NCI-H1694 treated with DMSO at 0.1 percent for 48 hours (cell line): ENCODE data around the gene LHPP.

Source experiments
- DNase-seq: peaks from one replicate; lab custom pipeline; 2025; lab: John Stamatoyannopoulos, UW

Gene LHPP

DNA sequence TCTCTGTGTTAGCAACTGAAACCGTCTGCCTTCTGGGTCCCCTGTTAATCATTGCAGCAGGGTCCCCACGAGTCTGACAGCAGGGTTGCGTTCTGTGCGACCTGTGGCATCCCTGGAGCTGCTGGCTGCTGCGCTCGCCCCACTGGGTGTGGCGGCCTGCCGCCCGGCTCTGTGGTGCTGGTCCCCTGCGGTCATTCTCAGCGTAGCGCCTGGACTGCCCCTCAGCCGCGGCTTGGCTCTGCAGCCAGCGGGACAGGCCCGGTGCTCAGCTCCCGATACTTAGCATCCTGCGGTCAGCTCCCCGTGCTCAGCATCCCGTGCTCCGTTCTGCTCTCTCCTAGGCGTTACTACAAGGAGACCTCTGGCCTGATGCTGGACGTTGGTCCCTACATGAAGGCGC, 35.0 kb downstream of the LHPP start:
- DNase-seq: no peak

DNA sequence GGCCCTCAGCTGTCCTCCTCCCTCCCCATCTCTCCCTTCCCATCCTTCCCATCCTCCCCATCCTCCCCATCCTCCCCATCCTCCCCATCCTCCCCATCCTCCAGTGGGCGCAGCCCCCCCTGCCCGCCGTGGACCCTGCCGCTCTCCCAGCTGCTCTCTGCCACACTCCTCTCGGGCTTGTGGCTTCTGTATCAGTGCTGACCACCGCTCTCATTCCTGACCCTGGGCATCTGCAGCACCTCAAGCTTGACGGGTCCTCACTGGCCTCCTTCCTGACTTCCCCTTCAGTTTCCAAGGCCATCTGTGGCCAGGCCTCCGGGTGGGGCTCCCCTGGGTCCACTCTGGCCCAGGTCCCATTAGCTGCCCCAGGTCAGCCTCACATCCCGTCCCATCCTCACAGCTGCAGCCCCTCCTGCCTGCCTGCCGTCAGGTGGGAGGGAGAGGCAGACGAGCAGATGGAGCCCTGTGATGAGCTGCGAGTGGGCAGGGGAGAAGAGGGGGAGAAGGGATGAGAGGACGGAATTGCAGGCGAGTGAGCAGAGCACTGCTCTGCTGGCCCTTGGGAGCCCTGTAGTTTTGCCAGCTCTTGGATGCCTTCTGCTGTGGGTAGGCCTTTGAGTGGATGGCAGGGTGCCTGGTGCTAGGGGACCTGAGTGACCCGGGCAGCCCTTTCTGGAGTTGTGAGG, 35.7 kb downstream of the LHPP start:
- DNase-seq: no peak

DNA sequence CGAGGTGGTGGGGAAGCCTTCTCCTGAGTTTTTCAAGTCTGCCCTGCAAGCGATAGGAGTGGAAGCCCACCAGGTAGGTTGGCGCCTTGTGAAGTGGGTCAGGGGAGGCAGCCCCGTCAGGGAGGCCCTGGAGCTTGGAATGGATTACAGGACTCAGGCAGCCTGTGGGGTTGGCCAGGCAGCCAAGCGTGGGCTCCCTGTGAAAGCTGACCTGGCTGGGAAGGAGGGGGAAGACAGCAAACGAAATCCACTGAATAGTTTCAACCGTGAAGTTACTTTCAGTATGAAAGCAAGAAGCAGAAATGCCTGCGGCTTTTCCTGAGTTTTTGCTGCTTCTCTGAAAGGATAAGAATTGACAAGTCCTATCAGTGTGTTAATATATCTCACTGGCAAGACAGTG, 36.4 kb downstream of the LHPP start:
- no peak for DNase-seq

DNA sequence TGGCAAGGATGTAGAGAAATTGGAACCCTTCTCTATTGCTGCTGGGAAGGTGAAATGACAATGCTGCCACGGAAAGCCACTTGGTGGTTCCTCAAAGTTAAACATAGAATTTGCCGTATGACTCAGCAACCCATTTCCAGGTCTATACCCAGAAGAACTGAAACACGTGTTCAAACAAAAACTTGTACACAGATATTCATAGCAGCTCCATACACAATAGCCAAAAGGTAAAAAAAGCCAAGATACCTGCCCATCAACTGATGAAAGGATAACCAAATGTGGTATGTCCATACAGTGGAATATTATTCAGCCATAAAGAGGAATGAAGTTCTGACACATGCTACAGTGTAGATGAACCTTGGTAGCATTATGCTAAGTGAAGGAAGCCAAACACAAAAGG, 39.1 kb downstream of the LHPP start:
- no peak for DNase-seq

DNA sequence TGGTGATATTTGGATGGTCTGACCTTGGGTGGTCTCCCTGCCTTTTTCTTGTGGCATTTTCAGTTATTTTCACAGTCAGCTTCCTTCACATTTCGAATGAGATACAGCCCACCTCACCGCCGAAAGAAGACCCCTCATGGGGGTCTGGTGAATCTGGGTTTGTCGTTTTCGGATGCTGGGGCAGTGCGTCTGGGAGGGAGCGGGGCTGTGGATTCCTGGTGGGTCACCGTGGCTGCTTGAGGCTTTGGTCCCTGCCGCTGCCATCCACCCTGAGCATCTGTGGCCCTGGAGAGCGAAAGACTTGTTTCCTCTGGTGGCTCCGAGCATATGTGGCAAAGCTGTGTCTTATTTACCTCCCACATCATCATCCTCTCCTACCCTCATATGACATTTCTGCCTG, 43.1 kb downstream of the LHPP start:
- DNase-seq: no peak

DNA sequence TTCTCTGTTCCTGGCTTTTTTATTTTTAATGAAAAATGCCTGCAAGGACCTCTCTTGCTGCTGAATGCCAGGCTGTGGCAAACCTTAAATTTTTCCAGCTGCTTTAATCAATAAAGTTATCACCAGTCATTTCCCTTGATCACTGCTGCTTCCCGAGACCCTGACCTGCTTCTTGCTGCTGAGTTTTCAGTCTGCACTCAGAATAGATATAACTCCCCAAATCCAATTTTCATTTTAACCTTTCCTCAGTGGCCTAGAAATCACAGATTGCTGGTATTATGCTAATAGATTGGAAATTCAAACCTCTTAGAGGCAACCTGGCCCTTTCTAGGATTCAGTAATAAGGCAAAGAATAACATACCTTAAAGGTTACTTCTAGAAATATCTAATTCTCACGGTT, 43.7 kb downstream of the LHPP start:
- DNase-seq: no peak

DNA sequence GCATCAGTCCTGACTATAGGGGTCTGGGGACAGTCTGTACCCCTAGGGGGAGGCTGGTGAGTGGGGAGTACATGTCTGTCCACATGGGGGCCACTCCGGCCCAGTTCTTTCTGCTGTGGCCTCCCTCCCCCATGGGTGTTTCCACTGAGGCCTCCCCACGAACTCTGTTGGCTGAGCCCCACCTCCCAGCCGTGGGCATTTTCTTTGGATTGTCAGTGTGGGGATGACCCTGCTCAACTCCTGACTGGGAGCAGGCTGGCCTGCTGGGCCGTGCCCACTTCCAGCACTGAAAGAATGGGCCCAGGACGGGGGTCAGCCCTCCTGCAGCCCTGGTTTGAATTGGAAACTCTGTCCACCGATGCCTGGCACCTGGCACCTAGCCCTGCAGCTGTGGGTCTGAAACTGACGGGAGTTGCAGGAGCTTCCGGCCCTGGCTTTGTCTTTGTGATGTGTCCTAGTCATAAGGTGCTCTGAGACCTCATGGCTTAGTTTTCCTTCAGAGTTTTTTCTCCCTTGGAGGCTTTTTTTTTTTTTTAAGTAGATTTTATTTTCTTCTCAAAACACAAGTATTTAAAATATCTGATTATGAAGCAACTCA, 46.5 kb downstream of the LHPP start:
- DNase-seq: no peak

DNA sequence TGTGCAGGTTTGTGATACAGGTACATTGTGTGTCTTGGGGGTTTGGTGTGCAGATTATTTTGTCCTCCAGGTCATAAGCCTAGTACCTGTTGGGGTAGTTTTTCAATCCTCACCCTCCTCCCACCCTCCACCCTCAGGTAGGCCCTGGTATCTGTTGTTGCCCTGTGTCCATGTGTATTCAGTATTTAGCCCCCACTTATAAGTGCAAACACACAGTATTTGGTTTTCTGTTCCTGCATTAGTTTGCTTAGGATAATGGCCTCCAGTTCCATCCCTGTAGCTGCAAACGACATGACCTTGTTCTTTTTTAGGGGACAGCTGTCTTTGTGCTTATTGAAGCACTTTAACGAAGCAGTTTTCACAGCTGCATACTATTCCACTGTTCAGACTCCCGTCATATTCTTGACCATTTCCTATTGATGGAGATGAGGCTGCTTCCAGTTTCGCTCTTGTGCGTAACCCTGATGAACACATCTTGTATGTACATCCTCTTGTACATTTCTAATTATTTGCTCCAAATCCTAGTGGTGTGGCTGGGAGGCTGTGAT, 47.4 kb downstream of the LHPP start:
- no peak for DNase-seq

DNA sequence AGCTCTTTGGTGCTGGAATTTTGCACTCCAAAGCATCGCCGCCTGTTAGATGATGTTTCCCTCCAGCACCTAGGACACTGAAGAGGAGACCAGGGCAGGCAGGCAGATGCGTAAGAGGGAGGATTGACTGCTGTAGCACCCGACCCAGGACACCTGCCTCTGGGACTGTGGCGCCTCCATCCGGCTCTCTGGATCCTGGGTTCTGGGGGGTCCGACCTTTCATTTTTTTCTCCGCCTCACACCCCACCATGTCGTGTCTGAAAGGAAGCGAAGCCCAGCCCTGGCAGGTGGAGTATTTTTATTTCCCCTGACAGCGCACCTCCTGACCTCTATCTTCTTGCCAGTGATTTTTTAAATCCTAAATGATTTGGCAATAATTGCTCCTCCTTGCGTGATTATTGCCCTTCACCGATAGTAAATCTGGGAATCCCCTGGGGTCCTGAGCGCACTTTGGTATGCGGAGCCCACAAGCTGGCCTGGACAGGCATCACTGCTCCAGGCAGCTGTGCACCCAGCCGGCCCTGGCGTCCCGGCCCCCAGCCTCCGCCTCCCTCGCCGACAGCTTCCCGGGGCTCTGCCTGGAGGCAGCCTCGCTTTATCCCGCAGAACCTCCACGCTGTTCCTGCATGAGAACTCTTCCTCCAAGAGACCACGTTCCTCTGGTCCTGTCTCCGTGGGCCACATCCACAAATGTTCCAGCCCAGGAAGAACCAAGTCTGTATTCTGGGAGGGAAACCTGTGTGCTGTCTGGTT, 48.4 kb downstream of the LHPP start:
- DNase-seq: no peak

DNA sequence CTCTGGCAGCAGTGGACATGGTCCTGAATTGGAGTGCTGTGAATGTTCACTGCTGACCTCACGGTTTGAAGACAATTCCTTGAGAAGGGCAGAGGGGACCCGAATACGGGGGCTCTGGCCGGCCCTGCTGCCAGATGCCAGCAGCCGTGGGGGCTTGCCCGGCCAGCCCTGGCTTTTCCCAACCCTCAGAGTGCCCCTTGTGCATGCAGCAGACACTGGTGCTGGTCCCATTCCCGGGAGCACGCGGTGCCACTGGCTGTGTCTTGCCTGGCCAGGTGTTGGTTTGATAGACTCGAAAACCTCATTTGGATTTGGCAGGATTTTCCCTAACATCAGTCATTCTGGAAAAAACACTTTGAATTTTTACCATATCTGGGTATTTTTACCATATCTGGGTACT, 49.1 kb downstream of the LHPP start:
- DNase-seq: no peak

DNA sequence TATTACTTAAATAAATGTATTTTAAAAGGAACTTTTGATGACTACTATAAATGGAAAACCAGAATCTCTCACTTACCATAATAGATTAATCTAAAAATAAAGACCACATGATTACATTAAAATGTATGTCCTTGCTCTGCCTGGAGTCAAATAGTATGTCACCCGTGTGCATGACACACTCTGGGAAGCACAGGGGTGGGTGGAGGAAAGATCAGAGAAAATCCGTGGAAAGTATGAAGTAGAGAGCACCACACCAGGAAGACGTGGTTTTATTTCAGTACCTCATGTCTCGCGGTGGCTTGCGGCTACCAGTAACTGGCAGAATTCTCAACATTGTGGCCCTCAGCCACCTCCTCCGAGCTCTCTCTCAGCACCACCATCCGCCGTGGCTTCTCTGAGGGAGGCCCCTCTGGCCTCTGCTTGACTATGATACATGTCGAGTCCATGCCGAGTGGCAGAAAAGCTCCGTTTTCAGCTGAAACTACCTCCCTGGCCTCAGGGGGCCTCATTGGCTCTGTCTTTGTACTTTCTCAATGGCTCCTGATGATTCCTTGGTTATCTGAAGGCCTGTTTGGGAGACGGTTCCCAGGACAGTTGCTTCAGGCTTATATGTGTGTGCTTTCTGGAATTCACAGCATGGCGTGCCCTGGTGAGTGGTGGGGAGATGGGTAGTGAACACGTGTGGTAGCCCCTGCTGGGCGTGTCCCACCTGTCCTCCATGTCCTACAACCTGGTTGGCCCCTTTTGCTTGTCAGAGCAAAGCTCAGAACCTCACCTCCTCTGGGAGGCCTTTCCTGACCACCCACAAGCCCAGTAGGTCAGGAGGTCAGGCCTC, 49.8 kb downstream of the LHPP start:
- no peak for DNase-seq

DNA sequence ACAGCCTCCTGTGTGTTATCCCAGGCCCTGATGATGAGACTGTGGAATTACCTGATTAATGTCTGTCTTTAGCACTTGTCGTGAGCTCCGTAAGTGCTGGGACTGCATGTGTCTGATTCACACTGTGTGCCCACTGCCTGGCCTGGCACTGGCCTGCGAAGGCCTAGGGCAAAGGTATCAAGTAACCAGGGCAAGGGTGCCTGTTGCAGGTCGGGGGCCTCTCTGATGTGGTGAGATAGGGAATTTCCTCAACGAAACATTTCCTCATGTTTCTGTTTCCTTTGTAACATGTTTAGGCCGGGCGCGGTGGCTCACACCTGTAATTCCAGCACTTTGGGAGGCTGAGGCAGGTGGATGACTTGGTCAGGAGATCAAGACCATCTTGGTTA, 50.4 kb downstream of the LHPP start:
- DNase-seq: no peak

DNA sequence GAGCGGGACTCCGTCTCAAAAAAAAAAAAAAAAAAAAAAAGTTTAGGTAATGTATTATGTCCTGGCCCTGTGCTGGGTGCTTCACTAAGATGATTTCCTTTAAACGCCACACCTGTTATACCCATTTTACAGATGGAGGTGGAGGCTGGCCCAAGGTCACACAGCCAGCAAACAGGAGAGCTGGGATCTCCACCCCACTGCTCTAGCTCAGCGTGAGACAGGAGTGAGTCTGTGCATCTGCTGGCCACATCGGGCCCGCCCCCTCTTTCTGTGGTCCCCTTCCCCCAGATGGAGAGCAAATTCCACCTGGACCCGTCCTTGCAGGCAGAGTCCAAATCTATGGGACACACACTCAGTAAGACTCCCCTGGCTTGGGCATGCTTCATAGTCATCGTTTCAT, 51.0 kb downstream of the LHPP start:
- no peak for DNase-seq

DNA sequence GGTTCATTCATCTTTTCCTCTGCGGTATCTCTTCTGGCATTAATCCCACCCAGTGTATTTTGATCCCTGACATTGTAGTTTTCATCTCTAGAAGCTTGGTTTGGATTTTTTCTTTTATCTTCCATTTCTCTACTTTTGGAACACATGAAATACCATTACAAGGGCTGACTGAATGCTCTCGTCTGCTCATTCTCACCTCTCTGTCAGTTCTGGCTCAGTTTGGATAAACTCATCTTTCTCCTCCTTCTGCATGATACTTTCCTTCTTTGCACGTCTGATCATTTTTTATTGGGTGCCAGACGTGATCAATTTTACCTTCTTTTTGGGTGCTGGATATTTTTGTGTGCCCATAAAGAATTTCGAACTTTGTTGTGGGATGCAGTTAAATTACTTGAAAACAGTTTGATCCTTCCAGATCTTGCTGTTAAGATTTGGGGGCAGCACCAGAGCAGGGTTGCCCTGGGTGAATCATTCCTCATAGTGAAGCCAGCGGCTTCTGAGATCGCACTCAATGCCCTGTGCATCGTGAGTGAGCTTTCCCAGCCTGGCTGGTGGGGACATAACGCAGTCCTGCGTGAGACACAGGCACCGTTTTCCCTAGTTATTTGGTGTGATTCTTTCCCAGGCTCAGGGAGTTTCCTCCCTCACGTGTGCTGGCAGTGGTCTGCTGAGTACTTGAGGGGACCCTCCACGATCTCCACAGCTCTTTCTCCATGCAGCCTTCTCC, 53.8 kb downstream of the LHPP start:
- DNase-seq: no peak

DNA sequence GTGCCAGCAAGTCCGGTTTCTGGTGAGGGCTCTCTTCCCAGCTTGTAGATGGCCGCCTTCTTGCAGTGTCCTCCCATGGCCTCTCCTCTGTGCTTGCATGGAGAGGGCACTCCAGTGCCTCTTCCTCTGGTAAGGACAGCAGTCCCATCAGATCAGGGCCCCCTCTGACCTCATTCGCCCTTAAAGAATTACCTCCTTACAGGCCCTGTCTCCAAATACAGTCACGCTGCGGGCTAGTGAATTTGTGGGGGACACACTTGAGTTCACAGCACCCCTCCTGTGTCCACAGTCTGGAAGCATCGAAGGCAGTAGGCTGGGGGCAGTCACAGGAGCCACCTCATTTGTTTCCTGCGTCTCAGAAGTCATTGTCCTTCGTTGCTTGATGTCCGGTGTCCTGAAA, 54.6 kb downstream of the LHPP start:
- DNase-seq: no peak

DNA sequence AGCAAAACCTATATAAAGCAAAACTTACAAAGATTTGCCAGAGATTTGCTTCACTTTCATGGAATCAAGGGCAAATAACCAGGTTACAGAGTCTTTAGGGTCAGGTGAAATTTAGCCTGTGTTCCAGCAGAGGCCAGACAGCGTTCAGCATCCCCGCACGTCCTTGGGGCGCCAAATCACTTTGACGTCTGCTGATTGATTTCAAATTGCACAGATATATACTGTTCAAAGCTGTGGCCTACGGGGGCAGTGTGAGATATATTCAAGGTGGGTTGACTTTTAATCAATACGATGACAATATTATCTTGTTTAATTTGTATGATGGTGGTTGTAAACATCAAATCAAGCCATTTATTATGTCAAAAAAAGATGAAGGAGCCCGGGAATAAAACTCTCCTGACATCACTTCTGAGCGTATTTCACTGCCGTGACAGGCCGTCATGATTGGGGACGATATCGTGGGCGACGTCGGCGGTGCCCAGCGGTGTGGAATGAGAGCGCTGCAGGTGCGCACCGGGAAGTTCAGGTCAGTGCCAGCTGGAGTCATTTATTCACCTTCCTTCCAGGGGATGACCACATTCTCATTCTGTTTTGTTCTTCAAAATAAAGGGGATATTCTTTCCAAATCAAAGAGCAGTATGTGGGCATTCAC, 55.2 kb downstream of the LHPP start:
- no peak for DNase-seq

DNA sequence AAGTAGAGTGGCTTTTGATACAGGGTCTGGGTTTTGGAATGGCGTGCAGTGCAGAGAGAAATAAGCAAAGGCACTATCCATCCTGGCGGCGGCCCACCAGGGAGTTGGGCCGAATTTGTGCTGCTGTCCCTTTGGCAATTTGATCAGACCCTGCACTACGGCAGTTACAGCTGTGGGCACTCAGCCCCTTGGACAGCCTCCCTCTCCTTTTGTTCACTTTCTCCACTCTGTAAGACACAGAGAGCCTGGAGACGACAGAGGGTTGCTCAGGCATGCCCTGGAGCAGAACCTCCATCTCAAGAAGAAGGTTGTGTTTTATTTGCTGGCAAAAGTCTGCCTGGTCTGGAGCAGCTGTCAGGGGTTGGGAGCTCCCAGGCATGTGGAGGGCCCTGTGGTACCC, 55.8 kb downstream of the LHPP start:
- no peak for DNase-seq

DNA sequence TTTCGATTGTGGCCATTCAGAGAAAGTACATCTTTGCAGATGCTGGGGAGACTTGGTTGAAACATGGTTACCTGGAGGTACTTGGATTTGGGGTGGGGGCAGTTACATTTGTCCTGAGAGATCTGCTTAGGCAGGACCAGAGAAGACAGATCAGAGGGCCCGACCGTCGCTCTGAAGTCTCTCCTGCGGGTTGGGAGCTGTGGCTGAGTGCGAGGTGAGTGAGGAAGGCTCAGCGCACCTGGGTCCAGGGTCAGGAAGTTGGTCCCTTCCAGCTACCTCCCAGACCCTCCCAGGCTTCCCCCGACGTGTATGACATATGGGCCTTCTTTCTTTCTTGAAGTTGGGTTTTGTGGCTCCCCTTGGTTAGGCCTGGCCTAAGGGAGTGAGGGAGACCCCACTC, 56.3 kb downstream of the LHPP start:
- DNase-seq: no peak

DNA sequence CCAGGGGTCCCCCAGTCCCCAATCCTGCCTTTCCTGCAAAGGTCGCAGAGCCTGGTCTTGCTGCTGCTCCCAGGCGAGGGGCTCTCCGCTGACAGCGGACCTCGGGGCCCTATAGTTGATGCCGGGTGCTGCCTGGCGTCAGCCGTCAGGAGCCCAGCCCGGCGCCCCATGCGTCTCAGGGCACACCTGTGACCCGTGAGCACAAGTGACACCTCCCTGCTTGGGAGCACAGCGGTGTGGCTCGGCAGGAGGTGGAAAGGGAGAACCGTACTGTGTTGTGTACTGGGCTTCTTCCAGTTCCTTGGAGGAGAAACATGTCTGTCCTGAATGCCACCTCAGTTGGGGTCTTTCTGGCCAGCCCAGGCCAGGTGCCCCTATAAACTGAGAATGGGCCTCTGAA, 56.7 kb downstream of the LHPP start:
- DNase-seq: no peak

DNA sequence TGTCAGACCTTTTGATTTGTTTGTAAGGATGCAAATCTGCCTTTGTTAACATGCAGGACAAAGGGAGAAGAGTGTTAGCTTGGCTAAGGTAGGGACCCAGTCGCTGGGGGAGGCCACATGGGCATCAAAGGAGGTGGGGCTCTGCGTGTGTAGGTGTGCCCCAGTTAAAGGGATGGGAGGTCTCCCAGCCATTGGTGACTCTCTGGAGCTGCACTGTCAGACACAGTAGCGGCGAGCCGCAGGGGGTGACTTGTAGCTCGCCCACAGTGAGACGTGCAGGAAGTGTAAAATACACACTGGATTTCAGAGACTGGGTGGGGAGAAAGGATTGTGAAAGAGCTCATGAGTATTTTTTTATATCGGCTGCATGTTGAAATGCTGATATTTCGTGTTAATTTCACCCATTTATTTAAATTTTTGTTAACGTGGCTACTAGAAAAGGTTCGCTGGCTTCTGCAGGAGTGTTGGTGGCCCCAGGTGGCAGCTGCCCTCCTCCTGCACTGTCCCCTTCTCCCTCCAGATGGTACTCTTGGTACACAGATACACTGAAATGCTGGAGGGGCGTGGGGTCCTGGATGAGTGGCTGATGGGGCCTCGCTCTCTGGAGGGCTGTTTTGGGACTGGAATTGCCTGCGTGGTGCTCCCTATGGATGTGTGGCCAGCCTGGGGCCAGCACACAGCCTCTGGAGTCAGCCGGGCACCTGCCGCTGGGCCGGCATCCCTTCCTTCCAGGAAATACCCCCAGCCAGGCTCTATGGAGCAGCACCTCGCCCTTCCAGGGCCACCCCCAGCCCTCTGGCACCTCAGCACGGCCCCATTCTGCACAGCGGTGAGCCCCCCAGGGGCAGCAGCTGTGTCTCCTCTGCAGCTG, 59.2 kb downstream of the LHPP start:
- DNase-seq: no peak
